Liver (tissue), 9 donors: ENCODE data around the gene ZDHHC8. TPM values are rescaled to one million over a fixed set of nuclear protein-coding genes. Genes with fewer than 3 reads are reported as not detected.

ENCODE experiments used
- DNase-seq: peaks from one replicate; pipeline ENCODE4 v3.0.0-alpha.2; 2017; ENCODE audit warnings: low spot score
- H3K27ac ChIP-seq, 2 donors: one replicate each; pipeline ENCODE4 v1.7.0; 2013; ENCODE audit warnings: inconsistent platforms in 2 of 2, low read length in 2 of 2, control low read depth in 1 of 2, low read depth in 1 of 2, mild to moderate bottlenecking in 1 of 2
- H3K27me3 ChIP-seq, 4 donors: one replicate each; pipeline versions ENCODE4 v1.6.1 to v1.7.0; 2013; ENCODE audit warnings: low read length in 3 of 4, inconsistent platforms in 1 of 4, mild to moderate bottlenecking in 1 of 4, moderate library complexity in 1 of 4; ENCODE audit not compliant: control insufficient read depth in 4 of 4, insufficient read depth in 4 of 4
- H3K36me3 ChIP-seq, 4 donors: one replicate each; pipeline versions ENCODE4 v1.6.1 to v1.7.0; 2013; ENCODE audit warnings: low read length in 3 of 4, mild to moderate bottlenecking in 3 of 4, low read depth in 1 of 4, moderate library complexity in 1 of 4; ENCODE audit not compliant: control insufficient read depth in 4 of 4, insufficient read depth in 3 of 4
- H3K4me1 ChIP-seq, 4 donors: one replicate each; pipeline versions ENCODE4 v1.6.1 to v1.7.0; 2013; ENCODE audit warnings: low read length in 3 of 4, mild to moderate bottlenecking in 3 of 4, moderate library complexity in 1 of 4; ENCODE audit not compliant: control insufficient read depth in 4 of 4, insufficient read depth in 4 of 4
- H3K4me3 ChIP-seq, 3 donors: one replicate each; pipeline versions ENCODE4 v1.6.1 to v1.7.0; 2013; ENCODE audit warnings: low read length in 3 of 3, control low read depth in 1 of 3, low read depth in 1 of 3, mild to moderate bottlenecking in 1 of 3
- H3K9ac ChIP-seq, 2 donors: one replicate each; pipeline ENCODE4 v1.7.0; 2013; ENCODE audit warnings: low read length in 2 of 2, mild to moderate bottlenecking in 2 of 2, moderate library complexity in 2 of 2, control low read depth in 1 of 2, low read depth in 1 of 2
- H3K9me3 ChIP-seq, 4 donors: one replicate each; pipeline versions ENCODE4 v1.6.1 to v1.7.0; 2013; ENCODE audit warnings: low read length in 3 of 4; ENCODE audit not compliant: control insufficient read depth in 4 of 4
- ATF3 ChIP-seq: IDR thresholded peaks from 2 replicates; pipeline ENCODE4 v1.6.1; 2016; ENCODE audit warnings: antibody characterized with exemption
- CTCF ChIP-seq: fragments of 150-350 bp; IDR thresholded peaks from 2 replicates; pipeline ENCODE4 v1.5.1; 2017; ENCODE audit warnings: improper control_type of control experiment, low read depth, low read length; ENCODE audit not compliant: missing input control
- EGR1 ChIP-seq, 2 donors: IDR thresholded peaks; 2 replicates each; pipeline ENCODE4 v1.6.1; 2016 to 2018; ENCODE audit warnings: antibody characterized with exemption in 2 of 2, low read depth in 2 of 2
- FOXA1 ChIP-seq: IDR thresholded peaks from 2 replicates; pipeline ENCODE4 v1.6.1; 2016; ENCODE audit warnings: antibody characterized with exemption
- FOXA2 ChIP-seq: IDR thresholded peaks from 2 replicates; pipeline ENCODE4 v1.6.1; 2016; ENCODE audit warnings: antibody characterized with exemption
- GABPA ChIP-seq, 2 donors: IDR thresholded peaks in 1 of 2; conservative IDR thresholded peaks in 1 of 2; 2 replicates each; pipeline ENCODE4 v1.6.1; 2016; ENCODE audit warnings: antibody characterized with exemption in 2 of 2, mild to moderate bottlenecking in 1 of 2, moderate library complexity in 1 of 2
- HNF4G ChIP-seq: IDR thresholded peaks from 2 replicates; pipeline ENCODE4 v1.6.1; 2016; ENCODE audit warnings: antibody characterized with exemption
- JUND ChIP-seq, 2 donors: IDR thresholded peaks; 2 replicates each; pipeline ENCODE4 v1.6.1; 2016; ENCODE audit warnings: antibody characterized with exemption in 2 of 2
- NR2F2 ChIP-seq: IDR thresholded peaks from 2 replicates; pipeline ENCODE4 v1.6.1; 2016; ENCODE audit warnings: antibody characterized with exemption
- RXRA ChIP-seq, 2 donors: IDR thresholded peaks; 2 replicates each; pipeline ENCODE4 v1.6.1; 2017 to 2018; ENCODE audit warnings: antibody characterized with exemption in 2 of 2, mild to moderate bottlenecking in 1 of 2
- YY1 ChIP-seq: IDR thresholded peaks from 2 replicates; pipeline ENCODE4 v1.6.1; 2016; ENCODE audit warnings: antibody characterized with exemption, mild to moderate bottlenecking
- WGBS: extraction: QIAGEN DNeasy Blood & Tissue Kit; methylation state at CpG from one replicate; pipeline ENCODE4 v1.1.7; 2013; 5-methylcytosine and 5-hydroxymethylcytosine counted together
- polyA plus RNA-seq, 2 donors: library from polyadenylated mRNA; stranded (reverse) in 1 of 2; unstranded in 1 of 2; fragments of 200-250 nt in 1 of 2; fragments of >200 nt in 1 of 2; fragmentation: Nextera tagmentation in 1 of 2; extraction: Ambion mirVana in 1 of 2; gene quantifications; one replicate each; pipeline versions ENCODE4 v1.2.1 to v1.2.3, GENCODE V29; 2013 to 2015
- total RNA-seq, 2 donors: library from RNA; depleted of rRNA; stranded (reverse); fragments of >200 nt; gene quantifications; one replicate each; pipeline ENCODE4 v1.2.3, GENCODE V29; 2014
- TF ChIP-seq, protein P1 (sequence below): IDR thresholded peaks from 2 replicates; pipeline ENCODE4 v1.6.1; 2016; ENCODE audit warnings: antibody characterized with exemption
- donor health status: healthy.
- donor health status: healthy.
- donor health status: healthy.
- donor health status: healthy.
- donor health status: healthy.

ZDHHC8 gene
- total and polyA plus RNA-seq, 4 donors: 2.9 to 11.8 (median 6.8) TPM

DNA sequence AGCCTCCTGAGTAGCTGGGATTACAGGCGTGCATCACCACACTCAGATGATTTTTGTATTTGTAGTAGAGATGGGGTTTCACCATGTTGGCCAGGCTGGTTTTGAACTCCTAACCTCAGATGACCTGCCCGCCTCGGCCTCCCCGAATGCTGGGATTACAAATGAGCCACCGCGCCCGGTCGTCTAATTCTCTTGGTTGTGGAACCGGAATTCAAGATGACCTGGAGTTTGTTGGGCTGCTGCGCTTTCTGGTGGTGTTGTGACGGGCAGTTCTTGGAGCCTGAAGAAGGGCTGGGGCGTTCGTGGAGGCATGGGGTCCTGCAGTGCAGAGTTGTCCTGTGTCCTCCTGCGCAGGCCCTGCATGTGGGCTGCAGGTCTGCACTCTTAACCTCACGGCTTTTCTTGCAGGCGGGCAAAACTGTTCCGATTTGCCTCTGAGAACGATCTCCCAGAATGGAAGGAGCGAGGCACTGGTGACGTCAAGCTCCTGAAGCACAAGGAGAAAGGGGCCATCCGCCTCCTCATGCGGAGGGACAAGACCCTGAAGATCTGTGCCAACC is 9.7 kb upstream of the ZDHHC8 start:
- no peak overlapping the region for H3K27ac ChIP-seq
- H3K4me1 ChIP-seq: peaks cover 8 to 66% (median 51%) of the 10 kb centered on the region in 4 donors
- H3K9ac ChIP-seq: no peak overlapping the region
- peaks cover 12 to 44% (median 21%) of the 10 kb centered on the region in 4 donors for H3K36me3 ChIP-seq
- H3K9me3 ChIP-seq: no peaks in the 10 kb centered on the region
- no peaks in the 10 kb centered on the region for H3K27me3 ChIP-seq
- TF ChIP-seq EGR1 (IDR thresholded peaks at IDR 0.05; ENCODE audit: low read depth in 2 of 2) (no peak), GABPA (IDR thresholded peaks at IDR 0.05 in 1 of 2, conservative IDR thresholded peaks at IDR 0.05 in 1 of 2) (no peak), CTCF (no peak), YY1 (no peak), HNF4G (no peak)
- DNase-seq: no peak
- no peak overlapping the region for H3K4me3 ChIP-seq
- WGBS: 95% methylated on average over 22 of the region's 22 CpGs

DNA sequence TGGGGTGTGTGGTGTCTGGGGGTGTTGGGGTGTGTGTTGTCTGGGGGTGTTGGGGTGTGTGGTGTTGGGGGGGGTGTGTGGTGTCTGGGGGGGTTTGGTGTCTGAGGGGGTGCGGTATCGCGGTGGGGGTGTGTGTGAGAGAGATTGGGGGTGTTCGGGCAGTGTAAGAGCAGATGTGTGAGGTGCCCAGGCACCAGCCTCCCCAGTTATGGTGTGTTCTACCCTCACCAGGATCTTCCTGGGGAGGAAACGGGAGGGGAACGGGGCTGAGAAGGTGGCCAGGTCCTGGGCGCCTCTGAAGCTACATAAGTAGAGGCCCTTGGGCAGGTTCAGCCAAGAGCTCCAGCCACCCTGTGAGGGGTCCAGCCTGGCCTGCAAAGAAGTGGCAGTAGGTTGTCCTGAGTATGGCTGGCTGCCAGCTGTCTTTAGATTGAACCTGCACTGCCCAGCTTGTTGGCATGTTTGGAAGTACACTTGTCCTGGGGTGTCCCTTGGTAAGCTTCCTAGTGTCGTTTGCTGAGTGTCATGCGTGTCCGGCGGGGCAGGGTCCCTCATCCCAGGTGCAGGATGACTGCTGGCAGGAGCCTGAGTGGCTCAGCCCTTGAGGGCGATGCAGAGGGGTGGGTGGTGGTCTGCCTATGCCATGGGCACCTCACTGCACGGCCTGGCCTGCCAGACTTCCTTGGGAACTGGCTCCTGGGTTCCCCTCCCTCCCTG is 8.1 kb upstream of the ZDHHC8 start:
- TF ChIP-seq FOXA1: no peak
- TF ChIP-seq NR2F2: no peak
- TF ChIP-seq ATF3: no peak
- TF ChIP-seq, protein P1, sequence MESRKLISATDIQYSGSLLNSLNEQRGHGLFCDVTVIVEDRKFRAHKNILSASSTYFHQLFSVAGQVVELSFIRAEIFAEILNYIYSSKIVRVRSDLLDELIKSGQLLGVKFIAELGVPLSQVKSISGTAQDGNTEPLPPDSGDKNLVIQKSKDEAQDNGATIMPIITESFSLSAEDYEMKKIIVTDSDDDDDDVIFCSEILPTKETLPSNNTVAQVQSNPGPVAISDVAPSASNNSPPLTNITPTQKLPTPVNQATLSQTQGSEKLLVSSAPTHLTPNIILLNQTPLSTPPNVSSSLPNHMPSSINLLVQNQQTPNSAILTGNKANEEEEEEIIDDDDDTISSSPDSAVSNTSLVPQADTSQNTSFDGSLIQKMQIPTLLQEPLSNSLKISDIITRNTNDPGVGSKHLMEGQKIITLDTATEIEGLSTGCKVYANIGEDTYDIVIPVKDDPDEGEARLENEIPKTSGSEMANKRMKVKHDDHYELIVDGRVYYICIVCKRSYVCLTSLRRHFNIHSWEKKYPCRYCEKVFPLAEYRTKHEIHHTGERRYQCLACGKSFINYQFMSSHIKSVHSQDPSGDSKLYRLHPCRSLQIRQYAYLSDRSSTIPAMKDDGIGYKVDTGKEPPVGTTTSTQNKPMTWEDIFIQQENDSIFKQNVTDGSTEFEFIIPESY: no peak
- no peak for TF ChIP-seq HNF4G
- H3K4me3 ChIP-seq: no peak overlapping the region
- peaks cover 8 to 71% (median 54%) of the 10 kb centered on the region in 4 donors for H3K4me1 ChIP-seq
- no peaks in the 10 kb centered on the region for H3K27me3 ChIP-seq
- 95% methylated on average over 13 of the region's 13 CpGs for WGBS
- no peak for DNase-seq
- H3K27ac ChIP-seq: no peak overlapping the region
- peaks cover 12 to 44% (median 23%) of the 10 kb centered on the region in 4 donors for H3K36me3 ChIP-seq
- no peak overlapping the region for H3K9ac ChIP-seq
- no peaks in the 10 kb centered on the region for H3K9me3 ChIP-seq

DNA sequence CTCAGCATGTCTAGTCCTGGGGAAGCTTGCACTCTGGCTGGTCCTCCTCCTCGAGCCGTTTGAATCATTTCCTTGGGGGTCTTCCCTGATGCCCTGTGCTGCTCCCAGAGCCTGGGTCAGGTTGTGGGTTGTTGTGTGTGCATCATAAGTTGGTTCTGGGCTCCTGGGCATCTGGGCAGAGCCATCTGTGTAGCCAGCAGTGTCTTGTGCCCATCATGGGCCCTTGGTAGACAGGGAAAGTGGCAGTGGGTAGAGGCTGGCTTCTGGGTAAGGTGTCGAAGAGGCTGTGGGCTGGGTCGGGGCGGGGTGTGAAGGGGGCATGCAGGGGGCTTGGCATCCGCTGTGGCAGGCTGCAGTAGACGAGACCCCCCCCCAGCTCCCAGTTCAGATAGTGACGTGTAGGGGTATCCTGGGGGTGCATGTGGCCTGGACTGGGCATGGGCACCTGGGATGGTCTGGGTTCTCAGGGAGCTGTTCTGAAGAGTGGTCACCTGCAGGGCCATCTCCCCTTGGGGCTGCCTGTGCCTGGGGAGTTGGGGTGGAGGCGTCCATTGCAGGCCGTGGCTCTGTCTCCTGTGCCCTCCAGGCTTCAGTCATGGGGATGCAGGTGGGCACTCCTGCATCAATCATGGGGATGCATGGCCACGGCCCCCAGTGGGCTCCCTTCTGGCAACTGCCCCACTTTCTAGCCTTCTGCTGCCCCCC is 7.4 kb upstream of the ZDHHC8 start:
- no peaks in the 10 kb centered on the region for H3K9me3 ChIP-seq
- peaks cover 9 to 41% (median 19%) of the 10 kb centered on the region in 4 donors for H3K36me3 ChIP-seq
- no peak for DNase-seq
- WGBS: 94% methylated on average over 11 of the region's 11 CpGs
- H3K27ac ChIP-seq: no peak overlapping the region
- no peaks in the 10 kb centered on the region for H3K27me3 ChIP-seq
- peaks cover 5 to 71% (median 54%) of the 10 kb centered on the region in 4 donors for H3K4me1 ChIP-seq
- no peak overlapping the region for H3K4me3 ChIP-seq
- no peak overlapping the region for H3K9ac ChIP-seq
- no peak for TF ChIP-seq RXRA (IDR thresholded peaks at IDR 0.05)
- no peak for TF ChIP-seq FOXA2
- no peak for TF ChIP-seq JUND (IDR thresholded peaks at IDR 0.05)
